Activated T-helper 2 cell treated with anti-CD3 and anti-CD28 coated beads, Interferon-gamma antibody, Interleukin-2, Interleukin-4, amounts not matched to agents 10 μg/mL and 5 μg/mL and 100 μg/mL, durations not matched to agents 14 hours and 24 hours and 36 hours (primary cell): Measurements from ENCODE around the gene VWA5B1. TPM values are rescaled to one million over a fixed set of nuclear protein-coding genes. Genes with fewer than 3 reads are reported as not detected.

Source experiments
- DNase-seq: peaks from one replicate; pipeline ENCODE4 v3.0.0; 2021; ENCODE audit warnings: low spot score
- H3K27ac Mint-ChIP-seq: one replicate; pipeline ENCODE4 v1.8.0; 2021; ENCODE audit warnings: mixed read lengths
- H3K27me3 Mint-ChIP-seq: one replicate; pipeline ENCODE4 v1.8.0; 2021; ENCODE audit warnings: low read depth, mixed read lengths
- H3K36me3 Mint-ChIP-seq: one replicate; pipeline ENCODE4 v1.8.0; 2021; ENCODE audit warnings: low read depth, mixed read lengths
- H3K4me1 Mint-ChIP-seq: one replicate; pipeline ENCODE4 v1.8.0; 2021; ENCODE audit warnings: low read depth, mixed read lengths
- H3K4me3 Mint-ChIP-seq: one replicate; pipeline ENCODE4 v1.8.0; 2021; ENCODE audit warnings: low read depth, mild to moderate bottlenecking, moderate library complexity, mixed read lengths
- H3K9me3 Mint-ChIP-seq: one replicate; pipeline ENCODE4 v1.8.0; 2021; ENCODE audit warnings: mixed read lengths
- intact Hi-C: fragments of 100-400 bp; cut with micrococcal nuclease; formaldehyde crosslinking; loops from one replicate; pipeline ENCODE4 v1.15.1; 2023
- total RNA-seq: library from RNA; stranded (reverse); gene quantifications from 2 replicates; pipeline ENCODE4 v1.2.3, GENCODE V29; 2022

The VWA5B1 gene
- total RNA-seq, 1 donor from 2014 or later = not detected

GRCh38 chr1:20401405-20402010 lies 110.8 kb downstream of the VWA5B1 start:
- intact Hi-C loops = no loop called here
- DNase-seq = no peak
- Mint-ChIP-seq H3K4me1 (no peaks in the 10 kb centered on the region), H3K4me3 (no peak overlapping the region), H3K27ac (no peak overlapping the region), H3K9me3 (no peaks in the 10 kb centered on the region), H3K36me3 (no peaks in the 10 kb centered on the region), H3K27me3 (peaks cover 39% of the 10 kb centered on the region)

GRCh38 chr1:20402585-20403422 lies 112.1 kb downstream of the VWA5B1 start:
- no peaks in the 10 kb centered on the region for H3K4me1 Mint-ChIP-seq
- no peak overlapping the region for H3K4me3 Mint-ChIP-seq
- no peaks in the 10 kb centered on the region for H3K36me3 Mint-ChIP-seq
- no peak overlapping the region for H3K27ac Mint-ChIP-seq
- H3K9me3 Mint-ChIP-seq = no peaks in the 10 kb centered on the region
- H3K27me3 Mint-ChIP-seq = peaks cover 46% of the 10 kb centered on the region
- intact Hi-C loops = no loop called here
- no peak for DNase-seq

DNA sequence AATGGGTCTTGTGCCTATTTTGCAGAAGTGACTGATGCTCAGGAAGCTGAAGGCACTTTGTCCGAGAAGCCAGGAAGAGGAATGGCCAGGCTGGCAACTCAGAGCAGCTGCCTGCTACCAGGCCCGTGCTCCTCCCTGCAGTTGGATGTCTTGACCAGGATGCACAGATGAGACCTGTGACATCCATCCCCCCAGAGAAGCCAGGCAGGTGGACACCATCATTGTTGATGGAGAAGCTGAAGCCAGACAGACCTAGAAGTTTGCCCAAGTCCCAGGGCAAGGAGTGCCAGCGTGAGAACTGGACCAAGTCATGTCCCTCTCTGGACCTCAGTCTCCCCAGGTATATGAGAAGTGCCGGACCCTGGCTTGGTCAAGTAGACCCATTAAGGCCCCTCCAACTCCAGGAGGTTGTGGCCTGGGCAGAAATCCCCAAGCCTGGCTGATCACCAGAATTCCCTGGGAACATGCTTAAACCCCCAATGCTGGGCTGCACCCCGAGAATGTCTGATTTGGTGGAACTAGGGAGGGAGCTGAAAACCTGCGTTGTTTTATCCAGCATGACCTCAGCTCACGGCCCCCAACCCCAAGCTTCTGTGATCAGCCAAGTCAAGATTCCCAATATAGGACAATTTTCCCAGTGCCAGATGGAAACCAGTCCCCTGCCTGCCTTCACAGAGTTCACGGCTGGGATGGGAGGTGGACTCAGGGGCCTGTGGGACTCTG lies 112.9 kb downstream of the VWA5B1 start:
- intact Hi-C loops = no loop called here
- H3K9me3 Mint-ChIP-seq = no peaks in the 10 kb centered on the region
- peaks cover 46% of the 10 kb centered on the region for H3K27me3 Mint-ChIP-seq
- H3K36me3 Mint-ChIP-seq = no peaks in the 10 kb centered on the region
- H3K4me3 Mint-ChIP-seq = no peak overlapping the region
- no peak overlapping the region for H3K27ac Mint-ChIP-seq
- no peak for DNase-seq
- H3K4me1 Mint-ChIP-seq = no peaks in the 10 kb centered on the region

DNA sequence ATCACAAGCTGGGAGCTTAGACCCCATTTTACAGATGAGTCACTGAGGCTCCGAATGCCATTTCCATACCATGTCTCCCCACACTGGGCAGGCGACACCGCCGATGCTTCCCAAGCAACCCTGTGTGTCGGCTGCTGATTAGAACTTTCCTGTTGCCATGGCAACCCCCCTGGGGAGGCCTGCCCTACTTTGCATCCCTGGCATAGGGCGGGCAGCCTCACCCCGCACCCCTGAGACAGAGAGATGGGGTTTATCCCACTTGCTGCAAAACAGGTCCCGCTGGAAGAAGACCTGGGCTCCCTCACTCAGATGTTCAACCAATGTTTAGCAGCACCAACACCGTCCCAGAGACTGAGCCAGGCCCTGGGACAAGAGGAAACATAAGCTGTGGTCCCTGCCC lies 113.8 kb downstream of the VWA5B1 start:
- intact Hi-C loops = no loop called here
- Mint-ChIP-seq H3K4me1 (no peaks in the 10 kb centered on the region), H3K9me3 (no peaks in the 10 kb centered on the region), H3K36me3 (no peaks in the 10 kb centered on the region), H3K4me3 (no peak overlapping the region), H3K27ac (no peak overlapping the region), H3K27me3 (peaks cover 46% of the 10 kb centered on the region)
- DNase-seq = no peak

Other genes starting within 250 kb of the VWA5B1 start
- gene PLA2G5, start 220.7 kb upstream of the VWA5B1 start, total RNA-seq = not detected in 2 replicates
- gene PLA2G2D, start 171.3 kb upstream of the VWA5B1 start, total RNA-seq = 0.09 TPM in 1 of 2 replicates, not detected in the other
- not detected in 2 replicates for gene PLA2G2F, start 151.6 kb upstream of the VWA5B1 start, total RNA-seq
- gene UBXN10, start 104.8 kb upstream of the VWA5B1 start, total RNA-seq = 0.32 and 0.39 TPM in 2 replicates
- gene PLA2G2C, start 104.4 kb upstream of the VWA5B1 start, total RNA-seq = 0.30 TPM in 1 of 2 replicates, not detected in the other
- 2.2 TPM in 2 replicates for gene CAMK2N1, start 195.3 kb downstream of the VWA5B1 start, total RNA-seq
- gene MUL1, start 217.3 kb downstream of the VWA5B1 start, total RNA-seq = 17.1 and 17.4 TPM in 2 replicates